ENCODE measurements around the gene METTL23.

- TF ChIP-seq POLR2AphosphoS5 (IDR thresholded peaks at IDR 0.05; ENCODE audit: low read depth, low read length) (no peak), REST (IDR thresholded peaks at IDR 0.05; ENCODE audit: insufficient read depth in 1 of 2, low read depth in 2 of 2, low read length in 2 of 2) (no peak), TAF1 (IDR thresholded peaks at IDR 0.05; ENCODE audit: borderline replicate concordance, insufficient read depth, low read length) (no peak)
Observed at GRCh38 chr17:76753061-76753961, 26.7 kb downstream of the METTL23 start.

All from PFSK-1 (cell line).